Left renal pelvis (tissue), 4 donors: ENCODE results near the gene RSPRY1. TPM values are rescaled to one million over a fixed set of nuclear protein-coding genes. Genes with fewer than 3 reads are reported as not detected.

Source experiments
- DNase-seq, 4 donors: peaks; one replicate each; pipeline ENCODE4 v3.0.0-alpha.2; 2013; ENCODE audit warnings: low read depth in 4 of 4, low spot score in 3 of 4
- polyA plus RNA-seq, 4 donors: library from polyadenylated mRNA; unstranded; fragments of 120-200 nt; gene quantifications; one replicate each; pipeline ENCODE4 v1.2.1, GENCODE V29; 2013; ENCODE audit not compliant: insufficient read length in 4 of 4

The RSPRY1 gene
- polyA plus RNA-seq, 4 donors = 36.0 to 52.2 (median 48.9) TPM

DNA sequence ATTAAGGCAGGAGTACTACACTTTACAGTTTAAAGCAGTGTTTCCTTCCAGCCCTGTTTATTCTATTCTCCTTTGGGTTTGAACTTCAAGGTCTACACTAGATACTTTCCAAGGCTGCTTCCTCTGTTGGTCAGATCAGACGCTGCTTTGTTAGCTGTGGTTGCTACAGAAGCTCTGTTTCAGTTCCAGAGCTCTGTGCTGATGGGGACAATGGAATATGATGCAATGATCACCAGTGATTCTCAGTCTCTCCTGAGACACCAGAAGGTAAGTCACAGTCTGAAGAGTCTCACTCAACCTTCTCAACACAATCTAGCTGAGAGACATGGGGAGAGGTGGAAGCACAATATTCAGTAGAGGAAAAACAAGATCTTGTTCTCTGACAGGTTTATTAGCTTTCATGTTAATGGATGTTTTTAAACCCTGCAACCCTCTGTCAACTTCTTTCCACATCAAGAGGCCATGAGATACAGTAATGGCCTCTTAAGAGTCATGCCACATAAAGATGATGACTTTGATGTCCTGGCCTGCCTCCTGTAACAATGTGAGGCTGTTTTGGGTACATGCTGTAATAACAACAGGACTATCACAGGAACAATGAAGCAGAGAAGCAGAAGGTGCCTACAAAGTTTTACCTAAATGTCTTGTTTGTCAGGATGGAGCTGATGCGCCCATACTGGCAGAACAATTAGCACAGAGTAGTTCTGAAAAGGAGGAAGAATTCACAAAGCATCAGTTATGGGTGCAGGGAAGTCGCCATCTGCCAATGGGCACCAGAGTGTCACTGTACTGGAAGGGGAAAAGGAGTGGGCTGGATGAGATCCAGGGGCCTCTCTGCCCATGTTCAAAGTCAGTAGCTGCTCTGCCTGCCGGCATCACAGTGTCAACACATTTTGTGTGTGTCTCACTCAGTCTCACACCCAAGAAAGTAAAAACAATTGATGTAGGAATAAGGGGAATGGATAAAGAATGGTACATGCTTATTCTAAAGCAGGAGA, 33.7 kb upstream of the RSPRY1 start:
- no peak for DNase-seq

DNA sequence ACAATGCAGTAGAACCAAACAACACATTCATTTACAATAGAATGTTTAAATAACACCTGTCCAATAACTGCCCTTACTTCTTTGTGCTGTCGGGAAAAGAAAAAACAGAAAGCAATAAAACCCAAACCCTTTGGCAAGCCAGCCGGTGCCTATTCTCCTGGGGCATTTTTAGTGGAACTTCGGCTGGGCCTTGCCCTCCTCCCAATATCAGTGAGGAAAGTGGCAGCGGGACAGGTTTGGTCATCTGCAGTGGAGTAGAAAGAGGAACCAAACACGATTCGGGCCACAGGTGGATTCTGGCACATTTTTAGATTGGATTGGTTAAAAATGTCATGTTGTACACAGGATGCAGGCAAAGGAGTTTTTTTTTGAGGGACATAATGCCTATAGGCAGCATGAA, 32.3 kb upstream of the RSPRY1 start:
- no peak for DNase-seq

DNA sequence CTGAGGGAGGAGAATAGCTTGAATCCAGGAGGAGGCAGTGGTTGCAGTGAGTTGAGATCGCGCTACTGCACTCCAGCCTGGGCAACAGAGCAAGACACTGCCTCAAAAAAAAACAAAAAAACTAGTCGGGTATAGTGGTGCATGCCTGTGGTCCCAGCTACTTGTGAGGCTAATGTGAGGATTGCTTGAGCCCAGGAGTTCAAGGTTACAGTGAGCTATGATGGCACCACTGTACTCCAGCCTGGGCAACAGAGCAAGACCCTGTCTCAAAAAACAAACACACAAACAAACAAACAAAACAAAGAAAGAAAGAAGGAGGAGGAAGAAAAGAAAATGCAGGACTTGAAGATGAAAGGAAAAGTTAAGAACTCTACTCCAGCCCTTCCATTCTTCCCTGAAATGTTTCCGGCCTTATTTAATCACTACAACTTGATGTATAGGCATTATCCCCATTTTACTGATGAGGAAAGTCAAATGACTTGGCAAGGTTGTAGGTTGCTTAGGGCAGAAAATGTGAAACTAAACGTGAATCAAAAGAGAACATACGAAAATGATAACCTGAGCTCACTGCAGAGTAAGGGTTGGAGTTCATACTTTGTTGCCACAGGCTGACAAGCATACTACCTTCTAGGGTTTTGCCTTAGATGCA, 30.3 kb upstream of the RSPRY1 start:
- no peak for DNase-seq

DNA sequence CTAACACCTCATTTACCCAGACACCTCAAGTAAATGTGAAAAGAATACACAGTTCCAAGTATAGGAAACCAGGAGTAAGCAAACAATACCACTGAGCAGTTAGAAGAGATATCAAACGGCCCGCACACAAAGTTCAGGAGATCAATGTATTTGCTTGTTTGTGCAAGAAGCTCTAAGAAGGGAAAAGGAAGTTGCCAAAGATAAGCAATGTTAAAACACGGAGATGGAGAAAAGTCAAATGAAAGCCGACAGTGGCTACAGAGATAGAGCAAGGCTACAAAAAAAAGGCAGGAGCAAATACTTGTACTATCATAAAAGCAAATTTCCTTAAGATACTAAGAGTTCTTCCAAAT, 29.8 kb upstream of the RSPRY1 start:
- DNase-seq = no peak

DNA sequence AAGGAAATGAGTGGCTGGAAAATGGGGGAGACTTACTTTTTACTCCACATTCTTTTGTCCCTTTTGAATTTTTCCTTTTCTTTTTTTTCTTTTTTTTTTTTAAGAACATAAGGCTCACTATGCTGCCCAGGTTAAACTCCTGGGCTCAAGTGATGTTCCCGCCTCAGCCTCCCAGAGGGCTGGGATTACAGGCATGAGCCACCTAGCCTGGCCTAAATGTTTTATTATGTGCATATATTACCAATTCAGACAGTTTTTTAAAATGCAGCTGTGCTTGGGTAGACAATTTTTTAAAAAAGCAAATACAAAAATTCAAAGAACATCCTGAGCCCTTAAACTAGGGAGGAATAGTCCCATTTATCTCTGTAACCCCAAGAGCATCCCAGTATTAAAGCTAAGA, 28.6 kb upstream of the RSPRY1 start:
- no peak for DNase-seq

DNA sequence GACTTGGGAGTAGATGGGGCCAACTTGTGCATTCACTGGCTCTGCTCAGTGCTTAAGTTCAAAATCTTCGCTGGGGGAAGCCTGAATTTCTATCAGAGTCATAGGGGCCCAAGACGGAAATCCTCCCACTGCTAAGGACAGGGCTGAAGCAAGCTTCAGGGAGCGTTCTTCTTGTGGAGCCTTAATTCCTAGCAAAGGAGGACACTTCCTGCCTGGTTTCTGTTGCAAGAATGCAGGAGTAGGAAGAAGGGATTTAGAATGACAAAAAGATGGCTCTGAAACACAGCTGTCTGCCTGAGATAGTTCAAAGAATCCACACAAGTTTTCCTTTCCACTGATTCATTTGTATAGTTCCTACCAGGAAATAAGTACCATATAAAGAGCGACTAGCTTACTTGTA, 26.7 kb upstream of the RSPRY1 start:
- DNase-seq = no peak

DNA sequence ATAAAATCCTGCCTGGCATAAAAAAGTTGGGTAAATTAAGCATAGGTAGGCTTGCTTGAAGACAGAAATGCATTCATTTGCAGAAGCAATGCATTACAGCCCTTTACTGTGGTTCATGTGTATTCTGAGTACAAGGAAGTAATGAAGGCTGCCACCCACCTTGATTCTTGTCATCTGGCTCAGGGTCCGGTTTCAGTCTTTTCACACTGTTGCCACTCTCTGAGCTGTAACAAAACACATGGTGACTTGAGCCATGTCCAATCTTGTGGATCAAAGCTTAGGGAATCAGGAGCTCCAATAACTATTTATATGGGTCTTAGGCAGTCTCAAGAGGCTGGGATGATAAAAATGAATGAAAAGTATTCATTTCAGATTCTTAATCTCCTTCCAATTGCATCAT, 22.3 kb upstream of the RSPRY1 start:
- no peak for DNase-seq

DNA sequence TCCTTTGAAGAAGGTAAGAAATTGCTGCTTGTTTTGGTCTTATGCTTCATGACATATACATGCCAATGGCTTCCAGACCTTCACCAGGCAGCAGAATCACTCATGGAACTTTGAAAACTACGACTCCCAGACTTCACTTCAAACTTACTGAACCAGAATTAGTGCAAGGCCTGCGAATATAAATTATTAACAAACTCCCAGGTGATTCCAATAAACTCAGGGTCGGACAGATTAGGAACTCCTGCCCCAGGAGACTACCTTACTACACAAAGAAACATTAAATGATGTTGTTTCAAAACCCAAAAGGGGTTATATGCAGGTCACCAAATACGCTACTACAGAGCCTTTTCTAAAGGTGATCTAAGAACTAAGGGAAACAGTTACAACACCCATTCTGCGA, 20.6 kb upstream of the RSPRY1 start:
- no peak for DNase-seq

DNA sequence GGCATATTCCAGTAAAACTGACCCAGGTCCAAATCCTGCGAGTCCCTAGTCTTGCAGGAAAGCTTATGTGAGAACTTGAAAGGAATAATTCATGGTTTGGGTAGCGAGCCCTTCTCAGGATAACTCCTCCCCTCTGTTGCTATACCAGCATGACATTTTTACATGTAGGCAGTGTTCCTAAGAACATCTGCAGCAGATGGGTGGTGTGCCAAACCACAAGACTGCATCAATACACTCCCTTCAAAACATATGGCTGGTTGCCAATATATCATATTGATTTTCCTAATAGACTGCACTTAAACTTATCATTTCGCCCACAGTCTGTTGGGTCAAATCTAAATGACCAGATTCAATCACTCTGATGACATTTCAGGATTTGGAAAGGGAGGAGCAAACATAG, 20.2 kb upstream of the RSPRY1 start:
- DNase-seq = no peak

DNA sequence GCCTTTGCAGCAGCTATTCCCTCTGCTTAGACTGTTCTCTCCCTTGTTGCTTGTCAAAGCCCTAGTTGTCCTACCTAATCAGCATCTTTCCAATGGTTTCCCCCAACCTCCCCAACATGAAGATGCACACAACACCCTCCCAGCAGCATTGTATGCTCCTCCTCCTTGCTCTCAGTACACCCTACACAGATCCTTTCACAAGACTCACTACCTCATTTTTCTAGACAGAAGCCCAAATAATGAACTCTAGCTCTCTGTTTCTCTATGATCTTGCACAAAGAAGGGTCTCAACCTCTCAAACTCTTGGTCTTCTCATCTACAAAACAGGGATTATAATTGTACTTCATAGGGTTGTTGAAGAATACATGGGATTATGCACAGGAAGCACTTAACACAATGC, 19.7 kb upstream of the RSPRY1 start:
- DNase-seq = no peak

DNA sequence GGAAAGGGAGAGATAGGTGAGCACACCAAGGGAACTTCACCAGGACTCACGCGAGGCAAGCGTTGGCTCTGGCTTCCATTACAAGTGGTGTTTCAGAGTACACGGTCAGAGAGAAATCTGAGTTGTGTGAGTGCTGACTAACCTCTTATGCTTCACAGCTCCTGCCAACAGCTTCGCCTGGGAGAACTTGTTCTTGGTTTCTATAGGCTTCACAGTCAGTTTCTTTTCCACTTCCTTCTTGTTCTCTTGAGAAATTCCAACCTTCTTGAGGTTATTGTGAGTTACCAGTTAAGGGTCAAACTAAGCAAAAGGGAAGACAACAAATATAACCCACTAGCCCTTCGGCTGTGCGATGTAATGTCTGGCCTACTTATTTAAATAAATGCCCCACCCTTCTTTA, 19.2 kb upstream of the RSPRY1 start:
- DNase-seq = no peak

DNA sequence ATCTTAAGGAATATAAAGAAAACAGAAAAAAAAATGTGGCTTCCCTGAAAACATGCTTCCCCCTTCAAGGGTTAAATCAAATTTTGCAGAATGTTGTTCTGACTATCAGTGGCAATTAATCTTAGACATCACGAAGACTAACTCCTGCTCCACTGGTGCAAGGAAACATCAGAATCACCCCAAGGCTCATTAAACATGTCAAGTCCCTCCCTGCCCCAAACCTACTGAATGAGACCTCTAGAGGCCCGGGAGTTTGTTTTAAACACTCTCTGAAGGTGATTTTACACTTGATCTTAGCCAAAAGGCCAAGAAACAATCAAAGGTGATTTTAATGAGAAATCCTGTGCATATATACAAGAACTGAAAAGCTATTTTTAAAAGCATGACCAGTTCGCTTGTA, 18.6 kb upstream of the RSPRY1 start:
- DNase-seq = no peak

DNA sequence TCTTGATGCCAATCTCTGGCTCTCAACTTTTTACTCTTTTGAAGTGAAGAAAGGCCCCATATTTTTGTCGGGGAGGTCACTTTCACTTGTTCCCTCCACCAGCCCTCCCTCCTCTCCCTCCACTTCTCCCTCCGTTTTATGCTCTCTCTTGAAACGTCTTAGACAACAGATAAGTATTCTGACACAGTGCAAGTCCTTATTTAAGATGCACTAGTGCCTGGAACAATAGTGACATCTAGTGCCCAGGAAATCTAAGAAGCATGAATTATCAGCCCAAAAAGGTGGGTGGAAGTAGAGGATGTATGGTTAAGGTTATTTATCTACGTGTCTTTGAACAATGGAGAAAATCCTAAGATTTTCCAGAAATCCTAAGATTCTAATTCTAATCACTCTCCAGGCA, 18.2 kb upstream of the RSPRY1 start:
- DNase-seq = peak in 1 of 4 donors; percentile 48

DNA sequence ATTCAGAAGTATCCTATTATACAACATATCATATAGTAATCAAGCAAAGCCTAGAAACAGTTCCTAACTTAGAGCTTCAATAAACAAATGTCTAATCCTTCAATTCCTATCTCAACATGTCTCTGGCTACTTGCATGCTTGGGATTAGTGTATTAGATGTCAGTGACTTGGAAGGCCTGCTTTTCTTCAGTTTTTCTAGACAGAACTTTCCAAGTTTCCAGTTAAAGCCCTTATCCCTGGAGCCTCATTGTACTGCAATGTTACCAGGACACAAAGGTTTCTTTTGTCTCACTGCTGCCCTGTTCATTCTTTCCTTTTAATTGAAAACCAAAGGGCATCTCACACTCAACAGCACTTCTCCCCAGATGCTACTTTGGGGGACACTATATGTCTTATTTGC, 16.8 kb upstream of the RSPRY1 start:
- DNase-seq = no peak

DNA sequence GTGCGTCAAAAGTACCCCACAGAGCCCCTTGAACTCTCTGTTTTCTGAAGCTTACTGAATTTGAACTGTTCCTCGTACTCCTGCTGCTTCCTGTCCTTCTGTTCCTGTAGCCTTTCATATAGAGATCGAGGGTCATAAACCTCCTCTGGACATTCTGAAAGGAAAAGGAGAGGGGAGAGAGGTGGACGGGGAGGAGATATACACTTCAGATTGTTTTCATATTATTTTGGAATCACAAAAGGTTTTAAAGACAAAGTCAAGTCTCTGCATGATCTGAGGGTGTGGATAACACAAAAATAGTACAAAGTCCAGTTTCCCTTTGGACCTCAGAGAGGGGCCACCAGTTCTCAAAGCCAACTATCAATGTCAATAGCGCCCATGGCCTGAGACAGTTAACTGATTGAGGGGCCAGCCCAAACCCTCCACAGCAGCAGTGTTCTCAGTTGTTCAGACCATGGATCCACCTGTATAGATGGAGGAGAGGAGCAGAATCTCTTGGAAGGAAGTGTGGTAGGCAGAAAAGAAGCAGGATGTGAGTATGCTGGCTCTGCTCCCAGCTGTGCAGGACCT, 13.3 kb upstream of the RSPRY1 start:
- DNase-seq = no peak

DNA sequence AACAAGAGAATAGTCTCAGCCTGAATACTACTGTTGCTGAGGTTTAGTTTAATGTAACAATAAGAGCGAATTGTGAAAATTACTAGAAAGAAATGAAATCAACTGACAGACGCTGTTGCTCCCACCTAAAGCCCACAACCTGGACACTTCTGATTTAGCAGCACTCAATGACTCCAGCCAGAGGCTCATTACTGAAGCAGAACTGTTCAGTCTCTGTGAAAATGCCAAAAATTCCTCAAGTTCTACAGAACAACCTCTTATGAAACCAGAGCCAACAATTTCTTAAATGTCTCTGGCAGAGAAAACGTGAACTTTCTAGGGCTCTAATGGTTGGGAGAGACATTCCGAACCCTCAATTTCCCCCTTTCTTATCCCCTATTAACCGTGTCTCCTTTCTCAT, 10.2 kb upstream of the RSPRY1 start:
- no peak for DNase-seq

DNA sequence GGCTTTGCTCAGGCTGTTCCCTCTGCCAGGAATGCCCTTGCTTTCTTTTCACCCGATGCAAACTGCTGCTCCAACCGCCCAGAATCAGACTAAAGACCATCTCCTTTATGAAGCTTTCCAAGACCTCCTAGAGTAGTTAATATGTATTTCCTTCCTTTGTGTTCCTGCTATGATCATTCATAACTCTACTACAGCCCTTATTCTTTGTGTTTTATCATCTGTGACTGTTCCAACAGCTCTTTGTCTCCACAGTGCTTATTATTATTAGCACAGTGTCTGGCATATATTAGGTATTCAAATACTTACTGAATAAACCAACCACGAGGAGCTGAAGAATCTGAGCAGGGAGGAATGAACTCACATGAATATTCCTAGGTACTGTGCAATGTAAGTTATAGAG, 7.9 kb upstream of the RSPRY1 start:
- no peak for DNase-seq

DNA sequence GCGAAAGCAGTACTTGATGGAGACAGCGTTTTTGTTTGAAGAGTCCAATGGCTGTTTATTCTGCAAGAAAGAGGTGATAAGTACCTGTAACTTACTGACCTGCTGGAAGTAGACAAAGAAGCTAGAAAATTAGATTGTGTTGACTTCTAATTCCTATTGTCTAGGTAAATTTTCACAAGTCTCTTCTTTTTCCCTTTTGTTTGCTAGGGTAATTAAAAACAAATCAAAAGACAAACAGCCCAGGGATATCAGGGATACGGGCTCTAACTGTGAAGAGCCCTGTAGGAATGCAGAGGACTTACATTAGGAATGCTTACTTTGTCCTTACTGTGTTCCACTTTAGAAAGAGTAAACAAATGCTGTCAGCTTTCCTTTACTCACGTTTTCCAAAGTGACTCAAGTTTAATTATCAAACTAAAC, 7.3 kb upstream of the RSPRY1 start:
- DNase-seq = no peak

DNA sequence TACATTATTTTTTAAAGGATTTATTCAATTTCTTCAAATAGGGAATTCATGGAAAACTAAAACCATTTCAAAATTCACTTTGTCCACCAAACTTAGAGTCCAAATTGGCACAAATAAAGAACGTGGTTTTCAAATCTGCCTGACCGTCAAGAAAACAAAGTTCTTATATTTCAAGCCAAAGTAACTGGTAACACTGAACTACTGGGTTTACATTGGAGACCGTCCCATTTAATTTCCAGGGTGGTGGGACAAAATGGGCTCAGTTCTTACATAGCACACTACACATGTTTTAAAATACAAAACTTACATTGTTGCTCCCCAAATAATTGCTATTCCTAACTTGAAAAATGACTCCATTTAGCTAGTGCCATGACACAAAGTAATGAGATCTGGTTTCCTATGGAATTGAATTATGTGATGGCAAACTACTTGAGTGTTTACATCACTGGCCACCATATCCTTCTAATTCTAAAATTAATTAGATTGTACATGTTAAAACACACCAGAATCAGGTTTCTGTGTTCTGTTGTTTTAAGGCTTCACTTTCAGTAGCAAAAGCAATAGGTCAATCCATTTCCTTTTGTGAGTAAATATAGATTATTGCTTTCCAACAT, 6.8 kb upstream of the RSPRY1 start:
- no peak for DNase-seq

DNA sequence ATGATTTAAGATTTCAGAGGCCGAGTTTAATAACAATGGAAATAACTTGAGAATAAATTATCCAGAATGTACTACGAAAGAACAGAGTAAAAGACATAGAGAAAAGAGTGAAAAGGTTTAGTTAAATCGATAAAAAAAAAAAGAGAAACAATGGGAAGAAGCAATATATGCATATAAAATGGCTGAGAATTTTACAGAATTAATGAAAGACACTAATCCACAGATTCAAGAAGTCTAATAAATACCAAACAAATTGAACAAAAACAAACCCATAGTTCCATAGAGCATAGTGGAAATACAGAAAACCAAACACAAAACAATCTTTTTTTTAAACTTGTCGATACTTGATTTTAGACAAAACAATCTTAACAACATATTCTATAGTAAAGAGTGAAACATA, 2.0 kb upstream of the RSPRY1 start:
- no peak for DNase-seq

DNA sequence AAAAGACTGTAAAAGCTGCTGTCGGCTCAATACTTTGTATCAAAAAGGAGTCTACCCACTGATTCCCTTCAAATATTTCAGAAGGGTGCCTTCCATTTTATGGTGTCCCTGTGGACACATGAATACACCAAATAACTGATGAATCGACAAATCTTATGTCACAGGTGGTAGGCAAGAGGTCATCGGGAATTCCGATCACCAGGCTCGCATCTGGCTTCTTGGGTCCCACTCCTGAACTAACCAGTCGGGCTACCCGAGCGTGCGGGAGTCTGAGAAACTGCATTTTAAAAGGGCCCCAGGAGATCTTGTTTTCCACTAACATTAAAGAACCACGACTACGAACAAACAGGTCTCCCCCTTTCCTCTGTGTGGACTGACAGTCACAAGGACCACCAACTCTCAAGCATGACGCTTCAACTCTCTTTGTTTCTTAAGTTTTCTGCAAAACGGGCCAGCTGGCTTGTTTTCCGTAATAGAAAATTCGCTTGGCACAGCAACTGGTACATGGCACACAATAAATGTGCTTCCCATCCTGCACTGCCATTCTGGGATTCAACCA, 1.2 kb upstream of the RSPRY1 start:
- no peak for DNase-seq
